GM21423 (cell line): ENCODE results near the gene STUM.

ENCODE experiments used
- ATAC-seq: cut with Tn5 transposase; IDR thresholded peaks from one replicate; pipeline ENCODE4 v1.9.1; 2021; ENCODE audit warnings: mild to moderate bottlenecking, moderate library complexity; ENCODE audit not compliant: unreplicated experiment

STUM gene

DNA sequence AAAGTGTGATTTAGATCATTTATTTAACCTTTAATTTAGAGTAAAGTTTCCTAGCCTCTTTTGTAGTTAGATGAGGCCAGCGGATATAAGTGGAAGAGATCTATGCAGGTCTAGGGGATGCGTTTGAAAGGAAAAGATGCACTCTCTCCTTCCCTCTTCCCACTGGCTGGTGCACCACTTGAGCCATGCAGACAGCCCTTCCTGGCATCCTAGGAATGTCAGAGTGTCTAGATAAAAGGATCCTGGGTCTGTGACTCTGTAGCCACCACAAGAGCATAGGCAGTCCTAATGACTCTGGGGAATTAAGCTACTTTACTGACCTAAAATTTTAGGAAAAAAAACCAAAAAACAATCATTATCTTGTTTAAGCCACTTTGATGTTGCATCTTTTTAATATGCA lies 16.0 kb upstream of the STUM start:
- ATAC-seq, result no peak

DNA sequence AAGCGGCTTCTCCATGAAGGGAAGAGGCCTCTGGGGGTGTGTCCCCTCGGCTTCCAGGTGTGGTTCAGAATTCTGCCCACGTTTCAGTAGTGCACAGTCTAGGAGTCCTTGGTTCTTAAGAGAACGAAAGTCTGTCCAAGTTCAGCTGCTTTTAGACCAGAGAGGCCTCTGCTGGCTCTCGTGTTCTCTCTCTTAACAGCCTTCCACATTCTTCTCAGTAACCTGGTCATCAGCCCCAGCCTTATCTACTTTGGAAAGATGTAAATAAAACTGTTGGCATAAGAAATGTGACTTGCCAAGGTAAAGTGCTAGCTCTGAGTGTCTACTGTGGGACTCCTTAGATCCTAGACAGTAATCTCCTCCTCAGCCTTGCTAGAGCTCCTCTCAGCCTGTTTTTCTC lies 15.3 kb upstream of the STUM start:
- no peak for ATAC-seq

DNA sequence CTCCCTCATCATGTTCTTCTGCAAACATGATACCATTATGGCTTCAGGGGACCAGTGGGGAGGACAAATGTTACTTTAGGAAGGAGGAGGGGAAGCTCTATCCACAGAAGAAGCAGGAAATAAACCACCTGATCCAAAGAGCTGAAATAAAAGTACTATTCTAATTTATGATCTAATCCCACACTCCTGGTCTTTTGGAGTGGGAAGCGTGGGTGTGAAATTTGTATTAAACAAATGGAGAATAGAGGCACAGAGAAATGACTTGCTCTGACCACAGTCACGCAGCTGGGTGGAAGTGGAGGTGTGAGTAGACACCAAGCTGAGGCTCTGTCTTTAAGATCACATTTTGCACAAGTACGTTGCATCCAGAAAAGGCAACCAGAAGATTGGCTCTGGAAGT lies 14.5 kb upstream of the STUM start:
- ATAC-seq, result no peak

- no peak for ATAC-seq
Observed at GRCh38 chr1:226534645-226535044, 13.9 kb upstream of the STUM start.

DNA sequence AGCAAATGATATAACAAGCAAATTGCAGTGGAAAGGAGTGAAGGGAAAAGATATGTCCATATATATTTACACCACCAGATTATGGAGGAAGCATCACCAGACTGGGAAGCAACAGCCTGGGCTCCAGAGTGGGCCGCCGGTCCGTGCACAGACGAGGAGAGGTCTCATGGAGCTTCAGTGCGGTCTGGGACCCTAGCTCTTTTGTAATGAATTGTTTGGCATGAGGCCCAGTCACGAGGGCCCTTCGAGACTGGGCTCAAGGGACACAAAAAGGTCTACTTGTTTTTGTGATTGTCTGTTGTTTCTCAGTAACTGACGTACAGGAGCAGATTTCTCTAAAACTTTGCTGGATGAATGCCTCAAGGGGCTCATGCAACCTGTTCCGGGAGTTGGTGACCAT lies 12.9 kb upstream of the STUM start:
- ATAC-seq, result no peak

GRCh38 chr1:226541231-226541630 lies 7.3 kb upstream of the STUM start:
- ATAC-seq, result no peak

- no peak for ATAC-seq
Observed at GRCh38 chr1:226541631-226542622, 6.6 kb upstream of the STUM start.

GRCh38 chr1:226542623-226543103 lies 5.9 kb upstream of the STUM start:
- ATAC-seq, result no peak

- ATAC-seq, result no peak
Observed at GRCh38 chr1:226545836-226546596, 2.5 kb upstream of the STUM start.

DNA sequence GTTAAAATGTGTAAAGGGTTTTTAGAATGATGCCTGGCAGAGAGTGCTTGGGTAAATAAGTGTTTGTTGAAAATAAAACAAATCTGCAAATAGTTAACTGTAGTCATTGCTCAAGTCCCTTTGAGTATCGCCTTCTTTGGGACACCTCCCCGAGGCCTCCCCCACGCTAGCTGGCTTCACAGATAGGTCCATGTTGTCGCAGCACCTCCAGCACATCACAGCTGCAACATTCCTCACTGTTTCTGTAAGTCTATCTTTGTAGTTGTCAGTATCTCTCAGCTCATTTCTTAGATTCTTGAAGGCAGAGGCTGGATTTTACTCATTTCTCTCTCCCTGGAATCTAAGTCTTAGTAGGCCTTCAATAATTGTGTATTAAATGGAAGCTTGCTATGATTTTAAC lies 1.6 kb upstream of the STUM start:
- ATAC-seq, result no peak

GRCh38 chr1:226547754-226548191 lies 791 bp upstream of the STUM start:
- peak; percentile 71 for ATAC-seq

DNA sequence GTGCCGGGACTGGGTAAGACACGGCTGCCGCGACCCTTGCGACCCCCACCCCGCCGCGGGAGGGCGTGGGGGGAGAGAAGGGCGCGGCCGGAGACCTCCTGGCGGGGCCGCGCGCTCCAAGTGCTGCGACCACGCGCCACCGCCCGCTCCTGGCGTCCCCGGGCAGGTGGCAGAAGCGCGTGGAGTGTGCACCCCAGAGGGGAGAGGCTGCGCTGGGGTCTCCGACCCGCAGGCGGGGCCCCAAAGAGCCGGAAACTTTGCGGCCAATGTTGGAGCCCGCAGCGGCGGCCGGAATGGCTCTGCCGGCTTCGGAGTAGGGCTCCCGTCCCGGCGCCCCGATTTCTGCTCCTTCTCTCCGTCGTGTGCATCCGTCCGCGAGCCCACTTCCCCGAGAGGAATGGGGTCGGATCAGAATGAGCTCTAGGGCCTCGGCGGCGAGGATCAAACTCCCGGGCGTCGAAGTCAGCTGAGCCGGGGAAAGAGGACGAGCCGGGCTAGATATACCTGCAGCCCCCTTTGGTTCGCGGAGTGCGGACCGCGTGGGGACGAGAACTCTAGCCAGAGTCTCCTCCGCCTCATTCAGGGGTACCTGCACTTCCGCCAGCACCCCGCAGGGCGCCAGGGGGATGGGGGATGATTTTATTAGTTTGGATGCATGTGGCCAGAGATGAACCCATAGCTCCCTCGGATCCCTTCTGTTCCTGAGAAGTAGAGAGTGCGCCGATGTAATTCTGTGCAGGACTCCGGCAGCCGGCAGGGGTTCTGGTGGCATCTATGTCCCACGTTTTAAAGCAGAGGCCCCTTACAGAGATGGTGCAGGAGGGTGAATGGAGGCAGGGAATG lies 751 bp downstream of the STUM start:
- ATAC-seq, result no peak

- ATAC-seq, result no peak
Observed at GRCh38 chr1:226549937-226550671, 1.5 kb downstream of the STUM start.

DNA sequence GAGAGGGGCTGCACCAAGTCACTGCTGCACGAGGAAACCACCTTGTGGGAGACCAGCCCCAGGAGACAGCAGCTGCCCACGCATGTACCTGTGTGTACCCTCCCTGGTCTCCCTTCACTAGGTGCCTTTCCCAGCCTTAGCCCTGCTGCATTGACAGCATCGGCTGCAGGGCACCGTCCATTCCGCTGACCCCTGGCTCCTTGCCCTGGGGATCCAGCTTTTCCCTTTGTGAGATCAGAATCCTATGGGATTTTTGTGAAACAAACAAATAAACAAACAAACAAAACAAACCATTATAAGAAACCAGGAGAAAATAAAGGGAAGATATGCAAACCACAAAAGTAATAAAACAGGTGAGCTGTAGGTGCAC lies 2.1 kb downstream of the STUM start:
- no peak for ATAC-seq

- ATAC-seq, result no peak
Observed at GRCh38 chr1:226551299-226551698, 2.7 kb downstream of the STUM start.

DNA sequence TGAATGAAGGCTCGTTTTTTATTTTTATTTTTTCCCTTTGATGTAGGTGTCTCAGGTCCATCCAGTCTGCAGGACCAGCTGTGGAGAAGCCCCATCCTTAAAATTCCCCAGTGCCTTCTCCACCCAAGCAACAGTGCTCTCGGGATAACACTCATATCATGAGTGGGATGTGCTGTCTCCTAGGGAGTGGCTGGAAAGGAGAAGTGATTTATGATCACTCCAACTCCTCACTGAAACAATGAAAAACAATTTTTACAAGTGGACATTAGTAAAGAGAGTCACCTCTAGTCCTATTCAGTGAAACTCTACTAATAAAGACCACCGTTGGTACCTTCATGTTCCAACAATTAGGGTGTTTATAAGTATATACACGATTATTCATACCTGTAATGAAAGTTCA lies 3.5 kb downstream of the STUM start:
- ATAC-seq, result no peak

DNA sequence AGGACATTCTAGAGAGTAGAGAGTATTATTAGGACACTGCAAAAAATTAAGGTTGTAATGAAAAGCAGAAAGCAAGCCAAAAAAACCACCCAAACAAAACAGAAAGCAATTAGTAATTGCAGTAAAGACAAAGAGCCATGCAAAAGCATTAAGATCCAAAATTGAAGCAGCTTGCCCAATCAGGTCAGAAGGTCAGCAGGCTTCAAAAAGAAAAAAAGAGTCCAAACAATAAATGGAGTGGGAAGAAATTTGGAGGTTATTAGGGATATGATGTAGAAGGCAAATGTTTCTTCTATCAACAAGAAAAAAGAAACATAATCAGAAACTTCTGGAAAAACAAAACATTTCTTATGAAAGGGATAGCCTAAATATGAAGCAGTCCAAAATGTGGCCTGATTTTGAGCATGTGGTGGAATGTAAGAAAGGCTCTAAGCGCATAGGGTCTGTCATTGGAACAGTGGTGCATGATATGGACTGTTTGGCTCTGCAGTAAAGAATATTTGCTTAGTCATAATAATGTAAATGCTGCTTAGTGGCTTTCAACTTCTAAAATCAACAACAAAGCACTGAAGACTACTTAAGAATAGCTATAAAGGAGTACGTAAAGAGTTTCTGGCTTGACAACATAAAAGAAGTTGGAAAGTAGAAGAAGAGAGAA lies 4.8 kb downstream of the STUM start:
- ATAC-seq, result no peak

DNA sequence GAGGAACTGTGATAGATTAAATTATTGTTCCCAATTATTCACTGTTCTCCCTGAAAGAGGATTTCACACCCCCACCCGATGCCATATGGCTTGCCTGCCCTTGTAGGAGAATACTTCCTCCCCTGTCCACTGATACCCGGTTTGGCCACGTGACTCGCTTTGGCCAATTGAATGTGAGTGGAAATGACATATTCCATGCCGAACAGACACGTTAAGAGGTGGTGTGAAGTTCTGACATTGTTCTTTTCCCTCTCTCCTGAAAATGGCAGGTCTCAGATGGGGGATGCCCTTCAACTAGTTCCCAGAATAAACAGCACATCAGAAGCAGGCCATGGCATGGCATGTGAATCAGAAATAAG lies 5.3 kb downstream of the STUM start:
- no peak for ATAC-seq

DNA sequence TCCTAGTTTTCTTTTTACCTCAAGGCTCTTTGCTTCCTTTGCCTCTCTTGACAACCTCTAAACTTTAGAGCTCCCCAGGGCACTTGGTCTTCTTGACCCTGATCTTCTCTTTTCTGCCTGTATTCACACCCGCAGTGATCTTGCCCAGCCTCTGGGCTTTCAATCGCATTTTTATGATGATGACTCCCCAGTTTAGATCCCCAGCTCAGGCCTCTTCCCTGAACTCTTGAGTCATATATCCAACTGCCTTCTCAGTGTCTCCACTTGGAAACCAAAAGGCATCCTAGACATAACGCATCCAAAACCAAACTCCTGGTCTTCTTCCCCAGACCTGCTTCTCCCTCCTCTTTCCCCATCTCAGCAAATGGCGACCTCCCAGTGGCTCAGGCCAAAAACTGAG lies 6.5 kb downstream of the STUM start:
- ATAC-seq, result no peak

DNA sequence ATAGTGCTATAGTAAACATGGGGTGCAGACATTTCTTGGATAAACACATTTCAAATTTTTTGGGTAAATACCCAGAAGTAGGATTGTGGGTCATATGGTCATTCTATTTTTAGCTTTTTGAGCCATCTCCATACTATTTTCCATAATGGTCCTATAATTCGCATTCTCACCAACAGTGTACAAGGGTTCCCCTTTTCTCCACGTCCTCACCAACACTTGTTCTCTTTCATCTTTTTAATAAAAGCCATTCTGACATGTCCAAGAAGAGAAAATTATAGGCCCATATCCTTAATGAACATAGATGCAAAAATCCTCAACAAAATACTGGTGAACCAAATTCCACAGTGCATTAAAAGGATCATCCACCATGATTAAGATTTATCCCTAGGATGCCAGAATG lies 8.9 kb downstream of the STUM start:
- no peak for ATAC-seq
